AG04450 (cell line): Measurements from ENCODE around the gene DYRK4. TPM values are rescaled to one million over a fixed set of nuclear protein-coding genes. Genes with fewer than 3 reads are reported as not detected.

Experiments used
- CTCF ChIA-PET: fragments of 300-600, 350-600 bp; formaldehyde crosslinking; extraction: SDS; loops from one replicate; lab custom pipeline; 2022; ENCODE audit warnings: antibody characterized with exemption, inconsistent platforms; lab: Charles Lee
- POLR2A ChIA-PET: fragments of 350-600 bp; formaldehyde crosslinking; extraction: SDS; loops from one replicate; lab custom pipeline; 2021; ENCODE audit warnings: antibody characterized with exemption, inconsistent platforms; lab: Yijun Ruan, JAX
- DNase-seq: peaks from one replicate; pipeline ENCODE4 v3.0.0-alpha.2; 2011; ENCODE audit warnings: low read depth, low spot score
- H3K27ac ChIP-seq: one replicate; pipeline ENCODE4 v1.5.1; 2012; ENCODE audit warnings: low read depth, low read length, control low read depth
- H3K27me3 ChIP-seq: one replicate; pipeline ENCODE4 v1.6.0; 2012; ENCODE audit warnings: low read length; ENCODE audit not compliant: control insufficient read depth, insufficient read depth
- H3K4me3 ChIP-seq: 2 replicates; pipeline ENCODE4 v1.5.1; 2011; ENCODE audit warnings: mild to moderate bottlenecking, low read depth, low read length, control low read depth
- H3K9me3 ChIP-seq: 2 replicates; pipeline ENCODE4 v1.5.1; 2012; ENCODE audit warnings: low read length; ENCODE audit not compliant: control insufficient read depth, insufficient read depth
- polyA plus RNA-seq: library from polyadenylated mRNA; depleted of rRNA; stranded (reverse); fragments of >200 nt; gene quantifications from 2 replicates; pipeline ENCODE4 v1.2.3, GENCODE V29; 2011
- TF ChIP-seq, protein P1 (sequence below): IDR thresholded peaks from 2 replicates; pipeline ENCODE4 v1.5.1; 2011; ENCODE audit warnings: low read depth, low read length, control low read depth, inconsistent platforms

The DYRK4 gene
- polyA plus RNA-seq, 1 experiment: 71.9 TPM

DNA sequence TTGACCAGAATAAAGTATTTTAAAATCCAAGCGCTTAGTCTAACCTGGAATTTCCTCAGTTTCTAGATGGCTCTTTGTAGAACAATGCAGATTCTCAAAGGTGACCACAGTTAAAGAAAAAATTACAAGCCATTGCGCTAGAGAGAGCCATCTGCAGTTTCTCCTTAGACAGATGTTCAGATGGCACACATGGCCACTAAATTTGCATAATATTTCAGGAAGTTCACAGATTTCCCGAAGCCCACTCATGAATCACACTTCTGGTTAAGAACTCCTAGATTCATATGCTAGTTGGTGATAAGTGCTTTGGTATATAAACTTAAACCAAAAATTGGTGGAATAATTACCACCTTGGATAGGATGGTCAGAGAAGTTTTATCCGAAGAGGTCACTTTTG lies 86.1 kb downstream of the DYRK4 start:
- Histone ChIP-seq H3K4me3 (peak overlapping the region; percentile 86), H3K27me3 (no peaks in the 10 kb centered on the region), H3K9me3 (no peaks in the 10 kb centered on the region), H3K27ac (no peak overlapping the region)
- TF ChIP-seq, protein P1, sequence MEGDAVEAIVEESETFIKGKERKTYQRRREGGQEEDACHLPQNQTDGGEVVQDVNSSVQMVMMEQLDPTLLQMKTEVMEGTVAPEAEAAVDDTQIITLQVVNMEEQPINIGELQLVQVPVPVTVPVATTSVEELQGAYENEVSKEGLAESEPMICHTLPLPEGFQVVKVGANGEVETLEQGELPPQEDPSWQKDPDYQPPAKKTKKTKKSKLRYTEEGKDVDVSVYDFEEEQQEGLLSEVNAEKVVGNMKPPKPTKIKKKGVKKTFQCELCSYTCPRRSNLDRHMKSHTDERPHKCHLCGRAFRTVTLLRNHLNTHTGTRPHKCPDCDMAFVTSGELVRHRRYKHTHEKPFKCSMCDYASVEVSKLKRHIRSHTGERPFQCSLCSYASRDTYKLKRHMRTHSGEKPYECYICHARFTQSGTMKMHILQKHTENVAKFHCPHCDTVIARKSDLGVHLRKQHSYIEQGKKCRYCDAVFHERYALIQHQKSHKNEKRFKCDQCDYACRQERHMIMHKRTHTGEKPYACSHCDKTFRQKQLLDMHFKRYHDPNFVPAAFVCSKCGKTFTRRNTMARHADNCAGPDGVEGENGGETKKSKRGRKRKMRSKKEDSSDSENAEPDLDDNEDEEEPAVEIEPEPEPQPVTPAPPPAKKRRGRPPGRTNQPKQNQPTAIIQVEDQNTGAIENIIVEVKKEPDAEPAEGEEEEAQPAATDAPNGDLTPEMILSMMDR: no peak
- no peak for DNase-seq
- ChIA-PET CTCF (interaction anchor here (0.8 kb wide), 1 partner anchor 482 kb away, joined by 3 read pairs; no protein-coding TSS in a partner anchor), POLR2A (no interaction called here)

DNA sequence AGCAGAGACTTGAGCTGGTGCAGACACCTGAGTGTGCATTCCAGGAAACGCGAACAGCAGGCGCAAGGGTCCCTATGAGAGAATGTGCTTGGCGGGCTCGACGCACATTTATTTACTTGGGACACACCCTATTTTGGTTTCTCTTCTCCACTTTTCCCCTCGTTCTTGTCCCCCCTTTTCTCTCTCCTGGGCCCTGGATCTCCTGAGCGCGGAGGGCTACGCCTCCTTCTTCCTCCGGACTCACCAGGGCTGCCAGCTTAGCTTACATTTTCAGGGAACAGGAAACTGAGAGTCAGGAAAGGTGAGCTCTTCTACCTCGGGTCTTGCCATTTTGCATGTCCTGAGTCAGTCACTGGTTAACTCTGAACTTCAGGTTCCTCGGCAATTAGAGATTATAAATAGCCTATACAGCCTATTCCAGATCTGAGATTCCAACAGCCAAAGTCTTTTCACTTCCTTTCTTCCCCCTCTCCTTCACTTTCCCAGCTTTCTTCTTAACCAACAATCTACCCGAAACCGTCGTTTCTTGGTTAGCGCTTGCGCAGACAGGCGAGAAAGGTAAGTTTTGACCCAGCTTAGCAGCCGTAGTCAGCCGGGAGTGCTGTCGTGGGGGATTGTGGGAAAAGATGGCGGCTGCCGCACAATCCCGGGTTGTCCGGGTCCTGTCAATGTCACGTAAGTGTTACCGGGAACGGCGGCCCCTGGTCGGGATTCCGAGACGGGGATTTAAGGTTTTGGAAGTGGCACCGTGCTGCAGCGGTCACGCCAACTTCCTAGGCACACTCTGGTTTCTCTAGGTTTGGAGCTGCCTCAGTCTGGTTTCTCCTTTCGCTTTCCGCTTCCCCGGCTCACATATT lies 86.7 kb downstream of the DYRK4 start, which contains the start of the genes AKAP3 and NDUFA9:
TSS of gene AKAP3 (minus strand) at position 551 of the 857 bp plus-strand sequence. CDS start 10,855 bp downstream, outside the sequence.
TSS of gene NDUFA9 (plus strand) at position 614 of the 857 bp plus-strand sequence. CDS start at position 627, 13 bp downstream.
- no peaks in the 10 kb centered on the region for H3K9me3 ChIP-seq
- CTCF ChIA-PET: interaction anchor here (0.7 to 1.1 kb wide), 4 partner anchors 11 to 483 kb away, joined by 3 to 7 read pairs (median 4); no protein-coding TSS in a partner anchor
- peak within 1 kb of the TSS; percentile 77 for H3K27ac ChIP-seq
- POLR2A ChIA-PET: interaction anchor here (0.7 to 1.2 kb wide), 4 partner anchors 10 to 327 kb away, joined by 3 to 4 read pairs (median 3); no protein-coding TSS in a partner anchor
- peak within 1 kb of the TSS; percentile 86 for H3K4me3 ChIP-seq
- TF ChIP-seq, protein P1: no peak
- no peaks in the 10 kb centered on the region for H3K27me3 ChIP-seq
- peak; percentile 61 for DNase-seq

DNA sequence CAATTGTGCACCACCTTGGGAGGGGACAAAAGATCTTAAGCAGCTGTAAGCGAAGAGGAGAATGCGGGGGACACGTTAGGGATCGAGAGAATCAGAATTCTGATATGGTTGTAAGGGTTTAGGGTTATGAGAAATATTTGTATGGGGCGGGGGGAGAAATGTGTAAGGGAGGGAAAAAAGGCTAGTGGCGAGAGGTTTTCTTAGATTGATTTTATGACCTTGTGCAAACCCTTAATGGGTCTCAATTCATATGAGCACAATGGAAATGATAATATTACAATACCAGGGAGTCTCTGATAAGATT lies 87.3 kb downstream of the DYRK4 start:
- H3K9me3 ChIP-seq: no peaks in the 10 kb centered on the region
- H3K4me3 ChIP-seq: peak overlapping the region; percentile 86
- TF ChIP-seq, protein P1: no peak
- H3K27ac ChIP-seq: peak overlapping the region; percentile 77
- H3K27me3 ChIP-seq: no peaks in the 10 kb centered on the region
- POLR2A ChIA-PET: interaction anchor here (0.7 to 1.2 kb wide), 4 partner anchors 9 to 327 kb away, joined by 3 to 4 read pairs (median 3); no protein-coding TSS in a partner anchor
- CTCF ChIA-PET: interaction anchor here (0.7 to 1.1 kb wide), 3 partner anchors 12 to 45 kb away, joined by 3 to 7 read pairs (median 4); no protein-coding TSS in a partner anchor
- no peak for DNase-seq

DNA sequence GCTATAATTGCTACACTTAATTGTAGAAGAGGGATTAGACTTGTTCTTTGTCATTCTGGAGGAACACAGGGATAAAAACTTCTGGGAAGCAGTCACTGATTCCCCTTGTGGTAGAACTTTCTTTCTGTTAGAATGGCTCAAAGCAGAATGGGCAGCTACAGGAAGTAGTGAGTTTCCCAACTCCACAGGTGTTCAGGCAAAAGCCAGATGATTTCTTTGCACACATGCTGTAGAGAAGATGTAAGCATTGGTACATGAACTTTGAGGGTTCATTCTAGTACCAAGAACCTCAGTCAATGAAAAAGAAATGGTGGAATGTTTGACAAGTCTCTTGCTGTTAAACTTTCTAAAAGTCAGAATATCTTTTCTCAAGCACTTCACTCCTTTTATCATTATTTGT lies 91.2 kb downstream of the DYRK4 start:
- Histone ChIP-seq H3K27ac (no peak overlapping the region), H3K27me3 (no peaks in the 10 kb centered on the region), H3K9me3 (no peaks in the 10 kb centered on the region), H3K4me3 (no peak overlapping the region)
- POLR2A ChIA-PET: no interaction called here
- CTCF ChIA-PET: interaction anchor here (1.0 kb wide), 1 partner anchor 48 kb away, joined by 4 read pairs; no protein-coding TSS in a partner anchor
- TF ChIP-seq, protein P1: no peak
- no peak for DNase-seq

DNA sequence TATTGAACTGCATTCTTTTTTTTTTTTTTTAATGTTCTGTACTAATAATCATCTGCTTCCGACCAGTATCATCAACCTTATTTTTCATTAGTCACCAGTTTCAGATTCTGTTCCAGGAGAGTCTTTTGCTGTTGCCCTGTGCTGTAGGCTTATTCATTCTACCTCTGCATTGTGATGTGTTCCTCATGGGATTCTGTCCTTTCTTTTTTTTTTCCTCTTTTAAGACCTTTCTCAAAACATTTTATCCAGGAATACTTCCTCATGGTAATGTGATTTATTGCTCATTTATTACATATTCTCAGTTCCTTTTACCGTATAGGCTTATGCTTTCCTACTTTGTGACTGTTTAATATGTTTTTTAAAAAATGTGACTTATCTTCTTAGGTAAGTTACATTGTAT lies 91.7 kb downstream of the DYRK4 start:
- DNase-seq: no peak
- CTCF ChIA-PET: no interaction called here
- TF ChIP-seq, protein P1: no peak
- Histone ChIP-seq H3K4me3 (no peak overlapping the region), H3K27ac (no peak overlapping the region), H3K27me3 (no peaks in the 10 kb centered on the region), H3K9me3 (no peaks in the 10 kb centered on the region)
- POLR2A ChIA-PET: no interaction called here
